A549 treated with Hydrocortisone at 1 μM for 4 hours (cell line): ENCODE measurements around the gene GP5. TPM values are rescaled to one million over a fixed set of nuclear protein-coding genes. Genes with fewer than 3 reads are reported as not detected.

Source experiments
- total RNA-seq: library from RNA; stranded (reverse); fragments of 200-300 nt; extraction: Qiagen RNA extraction; gene quantifications from 5 replicates; pipeline ENCODE4 v1.2.3, GENCODE V29; 2022

The GP5 gene
- not detected in 5 replicates for total RNA-seq

DNA sequence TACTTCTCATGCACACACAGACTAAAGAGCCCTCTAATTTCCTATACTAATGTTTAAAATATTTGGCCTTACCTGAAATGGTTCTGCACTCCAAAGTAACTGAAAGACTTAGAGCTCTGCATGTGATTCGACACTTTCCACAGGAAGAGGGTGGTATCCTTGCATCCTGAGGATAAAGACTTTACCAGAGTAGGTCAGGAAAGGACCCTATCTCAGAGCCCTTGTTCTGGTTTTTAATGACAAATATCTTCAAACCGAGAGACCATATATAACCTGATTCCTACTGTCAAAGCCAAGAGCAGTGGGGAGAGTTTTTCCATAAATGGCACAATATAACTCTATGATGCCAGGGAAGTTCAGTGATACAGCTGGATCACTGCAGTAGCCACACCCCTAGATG is at the start of gene GP5:
Gene GP5, minus strand, starts transcription at position 101 of the 400 bp plus-strand sequence. CDS start 984 bp downstream, outside the sequence.

GRCh38 chr3:194369522-194370279 is 29.4 kb downstream of the GP5 start, which contains the start of gene LRRC15:
LRRC15 (minus strand) TSS chr3:194369743; CDS start chr3:194361043, 8,700 bp downstream.

DNA sequence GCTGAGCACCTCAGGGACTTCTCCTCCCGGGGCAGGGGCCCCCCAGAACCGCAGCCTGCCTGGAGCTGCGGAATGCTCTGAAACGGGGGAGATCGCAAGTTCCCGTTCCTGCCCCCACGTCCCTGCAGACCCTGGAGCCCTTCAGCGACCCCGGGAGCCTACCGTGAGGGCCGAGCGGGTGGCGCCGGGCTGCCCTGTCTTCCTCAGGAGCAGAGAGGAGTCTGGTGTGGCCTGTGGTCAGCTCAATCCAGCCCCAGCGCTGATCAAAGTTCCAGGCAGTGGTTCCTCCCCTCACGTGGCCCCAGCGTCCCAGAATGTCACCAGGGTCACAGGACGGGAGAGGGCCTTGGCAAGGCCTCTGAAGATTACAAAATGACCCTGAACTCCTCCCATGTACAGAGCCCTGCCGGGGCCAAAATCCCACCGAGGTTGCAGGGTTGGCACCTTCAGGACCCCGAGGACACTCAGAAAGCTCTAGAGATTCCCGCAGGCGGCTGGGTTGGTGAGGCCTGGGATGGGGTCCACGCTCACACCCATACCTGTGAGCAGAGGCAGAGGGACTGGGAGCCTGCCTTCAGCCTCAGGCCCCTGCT is 47.9 kb downstream of the GP5 start, which contains the start of gene CPN2:
Gene CPN2, minus strand, starts transcription at position 249 of the 593 bp plus-strand sequence. CDS start 8,626 bp downstream, outside the sequence.

Other genes starting within 250 kb of the GP5 start
- not detected in 5 replicates for gene CPN2, start 47.9 kb downstream of the GP5 start, total RNA-seq
- gene LRRC15, start 29.5 kb downstream of the GP5 start, total RNA-seq = 0.09 to 0.21 TPM (median 0.18 TPM) in 5 replicates
- gene ATP13A3, start 87.7 kb upstream of the GP5 start, total RNA-seq = 21.7 to 41.0 TPM (median 29.2 TPM) in 5 replicates
- gene TMEM44, start 234.2 kb upstream of the GP5 start, total RNA-seq = 10.2 to 12.2 TPM (median 10.9 TPM) in 5 replicates